Pancreas (tissue), 10 donors: ENCODE data around the gene SALL3. TPM values are rescaled to one million over a fixed set of nuclear protein-coding genes. Genes with fewer than 3 reads are reported as not detected.
A peak's percentile ranks its signal among the peaks of the same experiment; 100 is the strongest.

ENCODE experiments used
- ATAC-seq, 4 donors: fragments of 200-7000 bp; cut with Tn5 transposase; one replicate each; pipeline versions ENCODE4 v1.8.0 to v1.9.1; 2020; ENCODE audit warnings: mild to moderate bottlenecking in 4 of 4, moderate library complexity in 4 of 4
- DNase-seq, 6 donors: peaks; one replicate each; pipeline ENCODE4 v3.0.0-alpha.2; 2020
- FAIRE-seq: peaks from 2 replicates; lab custom pipeline; 2012; peaks lifted over from hg19 to GRCh38; lab: Jason Lieb, UNC
- H3K27ac ChIP-seq, 4 donors: fragments of 200-600 bp; sonication (generic); 1 replicate in 3 of 4; 2 replicates in 1 of 4; pipeline versions ENCODE4 v1.5.0 to v1.8.0; 2020
- H3K27me3 ChIP-seq, 4 donors: fragments of 200-600 bp; one replicate each; pipeline ENCODE4 v1.8.0; 2021
- H3K36me3 ChIP-seq, 3 donors: fragments of 200-600 bp; sonication (generic) in 1 of 3; one replicate each; pipeline versions ENCODE4 v1.5.0 to v1.8.0; 2020 to 2021
- H3K4me1 ChIP-seq, 3 donors: fragments of 200-600 bp; one replicate each; pipeline ENCODE4 v1.8.0; 2021
- H3K4me3 ChIP-seq, 4 donors: fragments of 200-600 bp; sonication (generic) in 2 of 4; one replicate each; pipeline versions ENCODE4 v1.5.0 to v1.8.0; 2020 to 2021
- H3K9me3 ChIP-seq, 4 donors: fragments of 200-600 bp; one replicate each; pipeline ENCODE4 v1.8.0; 2021
- CTCF ChIP-seq, 4 donors: fragments of 200-600 bp; sonication (generic) in 3 of 4; IDR thresholded peaks; one replicate each; pipeline versions ENCODE4 v1.5.0 to v1.8.0; 2021; ENCODE audit warnings: antibody characterized with exemption in 4 of 4
- WGBS, 2 donors: extraction: QIAGEN DNeasy Blood & Tissue Kit; methylation state at CpG; one replicate each; pipeline ENCODE4 v1.1.7; 2013; 5-methylcytosine and 5-hydroxymethylcytosine counted together
- intact Hi-C, 3 donors: fragments of 100-400 bp; cut with DNase I; formaldehyde crosslinking; loops; one replicate each; pipeline versions ENCODE4 v1.11.1 to v1.14.2; 2022
- polyA plus RNA-seq, 2 donors: library from polyadenylated mRNA; stranded (reverse); fragments of 200-250 nt; gene quantifications; one replicate each; pipeline ENCODE4 v1.2.3, GENCODE V29; 2013
- total RNA-seq, 6 donors: library from RNA; stranded (reverse); fragmentation: NEBNext Ultra II Directional in 4 of 6; extraction: Animal tissue kit (Norgen Biotek cat#: 25700) in 4 of 6; gene quantifications; one replicate each; pipeline versions ENCODE4 v1.2.1 to v1.2.4, GENCODE V29; 2021 to 2023
- donor health status: healthy with polysubstance abuse.
- donor health status: DM: no; HTN: no; CAD: no; lungs with moderate emphysema.
- donor health status: DM: no; HTN: no; CAD: no.
- donor health status: control.
- donor health status: control.
- donor health status: Bipolar disorder and iron deficiency.
- donor health status: DM: yes; HTN: yes; CAD: no.
- donor health status: DM: no; HTN: no; CAD: no.
- donor health status: DM: no; HTN: no; CAD: no.
- donor health status: DM: yes; HTN: yes; CAD: no.

Gene SALL3
- total and polyA plus RNA-seq, 8 donors = 0.03 TPM; not detected in 7

- intact Hi-C loops = no loop called here
- no peaks in the 10 kb centered on the region for H3K4me1 ChIP-seq
- H3K9me3 ChIP-seq = no peaks in the 10 kb centered on the region
- peaks cover 0 to 7% (median 3%) of the 10 kb centered on the region in 4 donors for H3K27me3 ChIP-seq
- no peak for ATAC-seq
- no peak for FAIRE-seq
- WGBS, 2 donors = 74 to 90% methylated on average over 27 to 28 of the region's 28 CpGs
- peak in 1 of 6 donors; percentile 60 for DNase-seq
- H3K27ac ChIP-seq = no peak overlapping the region
- no peak overlapping the region for H3K4me3 ChIP-seq
- no peak for TF ChIP-seq CTCF (IDR thresholded peaks at IDR 0.05)
- H3K36me3 ChIP-seq = no peaks in the 10 kb centered on the region
Measured at GRCh38 chr18:79005653-79006052, 26.0 kb downstream of the SALL3 start.

GRCh38 chr18:79006106-79006795 is 26.6 kb downstream of the SALL3 start:
- FAIRE-seq (no peak), ATAC-seq (no peak), DNase-seq (peak in 1 of 6 donors; percentile 62)
- peaks cover 0 to 7% (median 3%) of the 10 kb centered on the region in 4 donors for H3K27me3 ChIP-seq
- WGBS, 2 donors = 67 to 80% methylated on average over 57 to 67 of the region's 67 CpGs
- TF ChIP-seq CTCF (IDR thresholded peaks at IDR 0.05) = no peak
- no peak overlapping the region for H3K4me3 ChIP-seq
- intact Hi-C loops = no loop called here
- H3K27ac ChIP-seq = no peak overlapping the region
- no peaks in the 10 kb centered on the region for H3K4me1 ChIP-seq
- H3K9me3 ChIP-seq = no peaks in the 10 kb centered on the region
- H3K36me3 ChIP-seq = no peaks in the 10 kb centered on the region

GRCh38 chr18:79007440-79007839 is 27.8 kb downstream of the SALL3 start:
- no peak for ATAC-seq
- TF ChIP-seq CTCF (IDR thresholded peaks at IDR 0.05) = no peak
- no peak for FAIRE-seq

GRCh38 chr18:79008356-79008940 is 28.8 kb downstream of the SALL3 start:
- FAIRE-seq (no peak), ATAC-seq (no peak), DNase-seq (no peak)
- no peak overlapping the region for H3K27ac ChIP-seq
- H3K36me3 ChIP-seq = no peaks in the 10 kb centered on the region
- H3K27me3 ChIP-seq = peaks cover 0 to 10% (median 3%) of the 10 kb centered on the region in 4 donors
- intact Hi-C loops = no loop called here
- 80 to 85% methylated on average over 21 of the region's 21 CpGs for WGBS, 2 donors
- no peaks in the 10 kb centered on the region for H3K9me3 ChIP-seq
- H3K4me3 ChIP-seq = no peak overlapping the region
- no peak for TF ChIP-seq CTCF (IDR thresholded peaks at IDR 0.05)
- no peaks in the 10 kb centered on the region for H3K4me1 ChIP-seq

More at GRCh38 chr18:79007440-79007839, 27.8 kb downstream of the SALL3 start:
- no peaks in the 10 kb centered on the region for H3K36me3 ChIP-seq
- H3K27ac ChIP-seq = no peak overlapping the region
- no peaks in the 10 kb centered on the region for H3K9me3 ChIP-seq
- intact Hi-C loops = no loop called here
- H3K4me3 ChIP-seq = no peak overlapping the region
- no peaks in the 10 kb centered on the region for H3K4me1 ChIP-seq
- H3K27me3 ChIP-seq = peaks cover 0 to 10% (median 3%) of the 10 kb centered on the region in 4 donors
- 67 to 83% methylated on average over 9 of the region's 9 CpGs for WGBS, 2 donors
- DNase-seq = no peak

- no peak for FAIRE-seq
Measured at GRCh38 chr18:79010802-79011201, 31.2 kb downstream of the SALL3 start.

More at GRCh38 chr18:79010802-79011201, 31.2 kb downstream of the SALL3 start:
- Histone ChIP-seq H3K9me3 (no peaks in the 10 kb centered on the region), H3K36me3 (no peaks in the 10 kb centered on the region), H3K4me1 (no peaks in the 10 kb centered on the region), H3K27me3 (peaks cover 0 to 7% (median 3%) of the 10 kb centered on the region in 4 donors), H3K27ac (no peak overlapping the region), H3K4me3 (no peak overlapping the region)
- 61 to 66% methylated on average over 9 of the region's 9 CpGs for WGBS, 2 donors
- intact Hi-C loops = no loop called here
- no peak for ATAC-seq
- DNase-seq = no peak
- TF ChIP-seq CTCF (IDR thresholded peaks at IDR 0.05) = no peak
